Gastrocnemius medialis (tissue), 4 donors: ENCODE measurements around the gene CNFN.

Experiments
- CTCF ChIP-seq, 5 experiments: fragments of 450-650 bp in 3 of 5; fragments of 200-600 bp in 2 of 5; sonication (generic) in 2 of 5; IDR thresholded peaks in 4 of 5; conservative IDR thresholded peaks in 1 of 5; 1 replicate in 4 of 5; 2 replicates in 1 of 5; pipeline ENCODE4 v1.5.1; 2016 to 2019; ENCODE audit warnings: antibody characterized with exemption in 5 of 5, mild to moderate bottlenecking in 3 of 5, moderate library complexity in 3 of 5
- POLR2A ChIP-seq, 2 donors: fragments of 450-650 bp; IDR thresholded peaks; one replicate each; pipeline ENCODE4 v1.6.1; 2017; ENCODE audit warnings: antibody characterized with exemption in 2 of 2, mild to moderate bottlenecking in 2 of 2, moderate library complexity in 2 of 2

GRCh38 chr19:42349378-42350107 is 40.6 kb downstream of the CNFN start:
- no peak for TF ChIP-seq POLR2A (IDR thresholded peaks at IDR 0.05)
- TF ChIP-seq CTCF (IDR thresholded peaks at IDR 0.05 in 4 of 5, conservative IDR thresholded peaks at IDR 0.05 in 1 of 5), result no peak
